Nephron (organoid): ENCODE data around the gene NTRK3.

Source experiments
- H3K27ac Mint-ChIP-seq, 3 experiments: 2 replicates each; pipeline ENCODE4 v1.8.0; 2020; ENCODE audit warnings: mixed read lengths in 3 of 3, mild to moderate bottlenecking in 2 of 3, moderate library complexity in 1 of 3
- H3K27me3 Mint-ChIP-seq: 2 replicates; pipeline ENCODE4 v1.8.0; 2021; ENCODE audit warnings: low read depth, mild to moderate bottlenecking, moderate library complexity, mixed read lengths
- H3K36me3 Mint-ChIP-seq: 2 replicates; pipeline ENCODE4 v1.8.0; 2020; ENCODE audit warnings: low read depth, mixed read lengths
- H3K4me1 Mint-ChIP-seq: 2 replicates; pipeline ENCODE4 v1.8.0; 2020; ENCODE audit warnings: mixed read lengths
- H3K4me3 Mint-ChIP-seq, 3 experiments: 2 replicates each; pipeline ENCODE4 v1.8.0; 2020; ENCODE audit warnings: mild to moderate bottlenecking in 3 of 3, mixed read lengths in 3 of 3, moderate library complexity in 2 of 3
- H3K9me3 Mint-ChIP-seq: 2 replicates; pipeline ENCODE4 v1.8.0; 2020; ENCODE audit warnings: mixed read lengths
- CTCF ChIP-seq, 3 experiments: fragments of 200-600 bp; sonication (generic); IDR thresholded peaks; one replicate each; pipeline ENCODE4 v1.5.0; 2021; ENCODE audit warnings: antibody characterized with exemption in 3 of 3; ENCODE audit not compliant: unreplicated experiment in 3 of 3

Gene NTRK3

GRCh38 chr15:88048755-88049154 is 207.8 kb downstream of the NTRK3 start:
- H3K4me1 Mint-ChIP-seq: no peaks in the 10 kb centered on the region
- no peak for TF ChIP-seq CTCF (IDR thresholded peaks at IDR 0.05; ENCODE audit: unreplicated experiment in 3 of 3)
- H3K27ac Mint-ChIP-seq: no peak overlapping the region
- H3K36me3 Mint-ChIP-seq: no peaks in the 10 kb centered on the region
- H3K9me3 Mint-ChIP-seq: no peaks in the 10 kb centered on the region
- H3K4me3 Mint-ChIP-seq: no peak overlapping the region
- peaks cover 7% of the 10 kb centered on the region for H3K27me3 Mint-ChIP-seq

- Mint-ChIP-seq H3K4me1 (no peaks in the 10 kb centered on the region), H3K9me3 (no peaks in the 10 kb centered on the region), H3K27me3 (peaks cover 7% of the 10 kb centered on the region), H3K36me3 (no peaks in the 10 kb centered on the region), H3K4me3 (no peak overlapping the region), H3K27ac (no peak overlapping the region)
- no peak for TF ChIP-seq CTCF (IDR thresholded peaks at IDR 0.05; ENCODE audit: unreplicated experiment in 3 of 3)
Observed at GRCh38 chr15:88048237-88048636, 208.3 kb downstream of the NTRK3 start.

- no peak for TF ChIP-seq CTCF (IDR thresholded peaks at IDR 0.05; ENCODE audit: unreplicated experiment in 3 of 3)
- H3K4me3 Mint-ChIP-seq: no peak overlapping the region
- H3K9me3 Mint-ChIP-seq: no peaks in the 10 kb centered on the region
- H3K27me3 Mint-ChIP-seq: peaks cover 11% of the 10 kb centered on the region
- H3K27ac Mint-ChIP-seq: no peak overlapping the region
- no peaks in the 10 kb centered on the region for H3K4me1 Mint-ChIP-seq
- no peaks in the 10 kb centered on the region for H3K36me3 Mint-ChIP-seq
Observed at GRCh38 chr15:88046576-88047129, 209.9 kb downstream of the NTRK3 start.

- no peak overlapping the region for H3K4me3 Mint-ChIP-seq
- no peak for TF ChIP-seq CTCF (IDR thresholded peaks at IDR 0.05; ENCODE audit: unreplicated experiment in 3 of 3)
- H3K27me3 Mint-ChIP-seq: peaks cover 19% of the 10 kb centered on the region
Observed at GRCh38 chr15:88043396-88043795, 213.1 kb downstream of the NTRK3 start.

GRCh38 chr15:88042047-88042446 is 214.5 kb downstream of the NTRK3 start:
- TF ChIP-seq CTCF (IDR thresholded peaks at IDR 0.05; ENCODE audit: unreplicated experiment in 3 of 3): no peak
- Mint-ChIP-seq H3K36me3 (no peaks in the 10 kb centered on the region), H3K27me3 (peaks cover 33% of the 10 kb centered on the region), H3K4me3 (no peak overlapping the region), H3K9me3 (no peaks in the 10 kb centered on the region), H3K4me1 (no peaks in the 10 kb centered on the region), H3K27ac (no peak overlapping the region)

More at GRCh38 chr15:88043396-88043795, 213.1 kb downstream of the NTRK3 start:
- H3K36me3 Mint-ChIP-seq: no peaks in the 10 kb centered on the region
- no peaks in the 10 kb centered on the region for H3K9me3 Mint-ChIP-seq
- no peaks in the 10 kb centered on the region for H3K4me1 Mint-ChIP-seq
- H3K27ac Mint-ChIP-seq: no peak overlapping the region

- Mint-ChIP-seq H3K36me3 (no peaks in the 10 kb centered on the region), H3K9me3 (no peaks in the 10 kb centered on the region), H3K4me3 (no peak overlapping the region), H3K27me3 (peaks cover 40% of the 10 kb centered on the region), H3K4me1 (no peaks in the 10 kb centered on the region), H3K27ac (no peak overlapping the region)
- no peak for TF ChIP-seq CTCF (IDR thresholded peaks at IDR 0.05; ENCODE audit: unreplicated experiment in 3 of 3)
Observed at GRCh38 chr15:88040516-88040915, 216.0 kb downstream of the NTRK3 start.
